ENCODE results near the gene PSD2. TPM values are rescaled to one million over a fixed set of nuclear protein-coding genes. Genes with fewer than 3 reads are reported as not detected.

PSD2 gene
- total RNA-seq, 2 experiments from 2014 or later = 0.08 TPM; not detected in 1

DNA sequence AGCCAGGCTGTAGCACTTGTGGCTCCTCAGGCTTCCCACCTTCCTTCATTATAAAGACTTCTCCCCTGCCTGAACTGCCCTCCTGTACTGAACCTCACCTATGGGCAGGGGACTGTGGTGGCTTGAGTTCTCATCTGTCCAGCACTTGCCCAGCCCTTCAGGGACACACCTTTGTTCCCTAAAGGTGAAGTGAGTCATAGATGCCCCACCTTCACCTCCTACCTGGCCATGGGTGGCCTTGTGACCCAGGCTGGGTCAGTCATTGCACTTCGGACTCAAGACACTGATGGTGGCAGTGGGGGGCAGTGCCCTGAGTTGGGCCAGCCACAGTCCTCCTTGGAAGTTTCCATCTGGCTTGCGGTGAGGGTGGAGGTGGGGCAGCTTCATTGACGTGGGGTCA lies 26.1 kb upstream of the PSD2 start:
- intact Hi-C loops (cut with DNase I, micrococcal nuclease) = loop anchor here in 1 of 2 experiments (5.0 kb wide), 3 partner anchors 347 to 482 kb away; no protein-coding TSS in a partner anchor
- ChIA-PET POLR2A (no interaction called here), CTCF (no interaction called here)
- H3K36me3 Mint-ChIP-seq (ENCODE audit: low read depth) = no peaks in the 10 kb centered on the region
- DNase-seq (no peak), ATAC-seq (ENCODE audit: poor library complexity) (no peak)
- Histone ChIP-seq H3K4me1 (ENCODE audit: insufficient read depth, low read length) (peaks cover 15% of the 10 kb centered on the region), H3K27ac (ENCODE audit: low read depth in 1 of 2, low read length in 2 of 2) (no peak overlapping the region), H3K9me3 (ENCODE audit: control insufficient read depth in 1 of 2, insufficient read depth in 1 of 2, low read length in 2 of 2) (no peaks in the 10 kb centered on the region), H3K36me3 (ENCODE audit: insufficient read depth, low read length) (no peaks in the 10 kb centered on the region), H3K27me3 (ENCODE audit: control insufficient read depth in 1 of 2, insufficient read depth in 2 of 2, low read length in 2 of 2) (peaks cover 9 to 10% of the 10 kb centered on the region in 2 experiments), H3K4me3 (ENCODE audit: low read length) (no peak overlapping the region)
- H3K27ac Mint-ChIP-seq = no peak overlapping the region
- TF ChIP-seq, protein P1, sequence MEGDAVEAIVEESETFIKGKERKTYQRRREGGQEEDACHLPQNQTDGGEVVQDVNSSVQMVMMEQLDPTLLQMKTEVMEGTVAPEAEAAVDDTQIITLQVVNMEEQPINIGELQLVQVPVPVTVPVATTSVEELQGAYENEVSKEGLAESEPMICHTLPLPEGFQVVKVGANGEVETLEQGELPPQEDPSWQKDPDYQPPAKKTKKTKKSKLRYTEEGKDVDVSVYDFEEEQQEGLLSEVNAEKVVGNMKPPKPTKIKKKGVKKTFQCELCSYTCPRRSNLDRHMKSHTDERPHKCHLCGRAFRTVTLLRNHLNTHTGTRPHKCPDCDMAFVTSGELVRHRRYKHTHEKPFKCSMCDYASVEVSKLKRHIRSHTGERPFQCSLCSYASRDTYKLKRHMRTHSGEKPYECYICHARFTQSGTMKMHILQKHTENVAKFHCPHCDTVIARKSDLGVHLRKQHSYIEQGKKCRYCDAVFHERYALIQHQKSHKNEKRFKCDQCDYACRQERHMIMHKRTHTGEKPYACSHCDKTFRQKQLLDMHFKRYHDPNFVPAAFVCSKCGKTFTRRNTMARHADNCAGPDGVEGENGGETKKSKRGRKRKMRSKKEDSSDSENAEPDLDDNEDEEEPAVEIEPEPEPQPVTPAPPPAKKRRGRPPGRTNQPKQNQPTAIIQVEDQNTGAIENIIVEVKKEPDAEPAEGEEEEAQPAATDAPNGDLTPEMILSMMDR (IDR thresholded peaks at IDR 0.05) = no peak
- peaks cover 9% of the 10 kb centered on the region for H3K4me1 Mint-ChIP-seq (ENCODE audit: low read depth)
- H3K27me3 Mint-ChIP-seq = peaks cover 19% of the 10 kb centered on the region
- no peaks in the 10 kb centered on the region for H3K9me3 Mint-ChIP-seq
- no peak overlapping the region for H3K4me3 Mint-ChIP-seq

- Histone ChIP-seq H3K4me1 (ENCODE audit: insufficient read depth, low read length) (peaks cover 12% of the 10 kb centered on the region), H3K4me3 (ENCODE audit: low read length) (no peak overlapping the region), H3K27me3 (ENCODE audit: control insufficient read depth in 1 of 2, insufficient read depth in 2 of 2, low read length in 2 of 2) (no peaks in the 10 kb centered on the region), H3K36me3 (ENCODE audit: insufficient read depth, low read length) (no peaks in the 10 kb centered on the region), H3K27ac (ENCODE audit: low read depth in 1 of 2, low read length in 2 of 2) (no peak overlapping the region), H3K9me3 (ENCODE audit: control insufficient read depth in 1 of 2, insufficient read depth in 1 of 2, low read length in 2 of 2) (no peaks in the 10 kb centered on the region)
- H3K9me3 Mint-ChIP-seq = no peaks in the 10 kb centered on the region
- ChIA-PET POLR2A (no interaction called here), CTCF (no interaction called here)
- peaks cover 15% of the 10 kb centered on the region for H3K27me3 Mint-ChIP-seq
- H3K36me3 Mint-ChIP-seq (ENCODE audit: low read depth) = no peaks in the 10 kb centered on the region
- ATAC-seq (ENCODE audit: poor library complexity) (no peak), DNase-seq (no peak)
- intact Hi-C loops (cut with DNase I, micrococcal nuclease) = no loop called here
- no peak overlapping the region for H3K4me3 Mint-ChIP-seq
- H3K4me1 Mint-ChIP-seq (ENCODE audit: low read depth) = peaks cover 3% of the 10 kb centered on the region
- TF ChIP-seq, protein P1 (IDR thresholded peaks at IDR 0.05) = no peak
- H3K27ac Mint-ChIP-seq = no peak overlapping the region
Measured at GRCh38 chr5:139770722-139771121, 24.9 kb upstream of the PSD2 start.

DNA sequence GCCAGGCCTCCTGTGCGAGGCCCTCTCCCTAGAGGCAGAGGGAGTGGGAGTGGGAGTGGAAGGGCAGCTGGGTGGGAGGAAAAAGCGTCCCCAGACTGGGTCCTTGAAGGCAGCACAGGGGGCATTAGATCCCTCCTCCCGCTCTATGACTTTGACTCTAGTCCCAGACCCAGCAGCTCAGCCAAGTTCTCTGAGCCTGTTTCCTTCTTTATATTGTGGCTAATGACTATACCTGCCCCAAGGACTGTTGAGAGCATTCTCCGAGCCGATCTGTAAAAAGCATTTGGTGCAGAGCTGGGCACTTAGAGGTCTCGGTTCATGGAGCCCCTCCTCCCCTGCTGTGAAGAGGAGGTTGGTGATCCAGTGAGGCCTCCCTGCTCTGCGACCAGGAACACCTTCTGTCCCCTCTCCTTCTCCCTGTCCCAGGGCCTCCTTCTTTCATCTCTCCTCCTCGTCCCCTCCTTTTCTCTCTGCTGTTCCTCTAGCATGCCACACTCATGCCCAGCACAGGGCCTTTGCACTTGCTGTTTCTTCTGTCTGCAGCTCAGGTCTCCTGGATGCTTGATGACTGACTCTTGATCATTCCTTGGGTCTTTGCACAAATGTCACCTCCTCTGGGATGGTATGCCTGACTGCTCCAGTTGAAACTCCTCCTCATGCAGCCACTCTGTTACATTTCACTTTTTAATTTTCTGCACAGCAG lies 23.4 kb upstream of the PSD2 start:
- no peak overlapping the region for H3K4me3 ChIP-seq (ENCODE audit: low read length)
- ChIA-PET POLR2A (no interaction called here), CTCF (interaction anchor here (0.8 kb wide), 1 partner anchor 139 kb away, joined by 3 read pairs; no protein-coding TSS in a partner anchor)
- Mint-ChIP-seq H3K27ac (no peak overlapping the region), H3K4me3 (no peak overlapping the region), H3K27me3 (peaks cover 18% of the 10 kb centered on the region), H3K36me3 (ENCODE audit: low read depth) (no peaks in the 10 kb centered on the region), H3K4me1 (ENCODE audit: low read depth) (no peaks in the 10 kb centered on the region), H3K9me3 (no peaks in the 10 kb centered on the region)
- H3K4me1 ChIP-seq (ENCODE audit: insufficient read depth, low read length) = peaks cover 8% of the 10 kb centered on the region
- no peaks in the 10 kb centered on the region for H3K9me3 ChIP-seq (ENCODE audit: control insufficient read depth in 1 of 2, insufficient read depth in 1 of 2, low read length in 2 of 2)
- H3K27me3 ChIP-seq (ENCODE audit: control insufficient read depth in 1 of 2, insufficient read depth in 2 of 2, low read length in 2 of 2) = no peaks in the 10 kb centered on the region
- H3K27ac ChIP-seq (ENCODE audit: low read depth in 1 of 2, low read length in 2 of 2) = no peak overlapping the region
- DNase-seq = no peak
- no peak for ATAC-seq (ENCODE audit: poor library complexity)
- no peaks in the 10 kb centered on the region for H3K36me3 ChIP-seq (ENCODE audit: insufficient read depth, low read length)
- TF ChIP-seq, protein P1 (IDR thresholded peaks at IDR 0.05) = no peak
- intact Hi-C loops (cut with DNase I, micrococcal nuclease) = no loop called here
